Measurements from ENCODE around the gene SLC35B2. TPM values are rescaled to one million over a fixed set of nuclear protein-coding genes. Genes with fewer than 3 reads are reported as not detected.

SLC35B2 gene
- total and polyA plus RNA-seq, 10 of the 15 experiments (the other 5 are each of a cell fraction or from before 2014, with no cell fraction given): 11.3 to 45.4 (median 33.8) TPM

DNA sequence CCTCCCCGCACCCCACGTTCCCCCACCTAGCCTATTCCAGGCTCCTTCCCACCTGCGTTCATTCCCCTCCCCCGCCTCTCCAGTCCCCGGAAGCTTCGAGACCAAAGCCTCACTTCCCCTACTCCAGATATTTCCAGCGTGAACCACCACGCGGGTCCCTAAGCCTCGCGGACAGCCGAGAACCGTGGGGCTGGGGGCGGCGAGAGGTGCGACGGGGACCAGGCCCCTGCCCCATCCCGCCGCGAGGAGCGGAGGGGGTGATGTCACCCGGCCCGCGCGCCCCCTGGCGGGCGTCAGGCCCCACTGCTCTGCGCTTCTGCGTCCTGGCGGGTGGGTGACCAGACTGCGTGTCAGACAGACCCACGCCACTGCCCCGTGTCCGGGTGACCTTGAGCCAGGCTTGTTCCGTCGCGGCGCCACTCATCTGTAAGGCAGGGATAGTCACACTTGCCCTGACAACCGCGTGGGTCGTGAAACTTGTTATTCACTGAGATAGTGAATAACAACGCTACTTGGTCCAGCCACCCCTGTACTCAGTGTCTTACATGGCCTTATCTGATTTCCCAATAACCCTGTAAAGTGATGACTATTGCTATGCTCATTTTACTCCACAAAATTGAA is 19.4 kb downstream of the SLC35B2 start (continued):
- TF ChIP-seq CBX3 (IDR thresholded peaks at IDR 0.05; ENCODE audit: borderline replicate concordance, low read depth) (no peak), MTA2 (IDR thresholded peaks at IDR 0.05; ENCODE audit: low read depth) (peak; percentile 5; the same call in 1 of the 2 replicates), ZNF217 (IDR thresholded peaks at IDR 0.05) (0 out of 2 replicates have a peak, but pooled peaks have one; percentile 49), FOXM1 (IDR thresholded peaks at IDR 0.05; ENCODE audit: low read depth, low read length) (no peak), ATF7 (IDR thresholded peaks at IDR 0.05; ENCODE audit: low read depth) (peak; percentile 95), RELA (IDR thresholded peaks at IDR 0.05; ENCODE audit: borderline replicate concordance, partially characterized antibody) (peak; percentile 35), REST (IDR thresholded peaks at IDR 0.05; ENCODE audit: low read depth, low read length) (no peak), ZNF24 (IDR thresholded peaks at IDR 0.05) (no peak), TCF12 (IDR thresholded peaks at IDR 0.05; ENCODE audit: low read depth, low read length) (0 out of 2 replicates have a peak, but pooled peaks have one; percentile 4), MAX (IDR thresholded peaks at IDR 0.05; ENCODE audit: low read depth, low read length) (no peak), BMI1 (IDR thresholded peaks at IDR 0.05; ENCODE audit: borderline replicate concordance) (no peak)
- TF ChIP-seq, protein P1, sequence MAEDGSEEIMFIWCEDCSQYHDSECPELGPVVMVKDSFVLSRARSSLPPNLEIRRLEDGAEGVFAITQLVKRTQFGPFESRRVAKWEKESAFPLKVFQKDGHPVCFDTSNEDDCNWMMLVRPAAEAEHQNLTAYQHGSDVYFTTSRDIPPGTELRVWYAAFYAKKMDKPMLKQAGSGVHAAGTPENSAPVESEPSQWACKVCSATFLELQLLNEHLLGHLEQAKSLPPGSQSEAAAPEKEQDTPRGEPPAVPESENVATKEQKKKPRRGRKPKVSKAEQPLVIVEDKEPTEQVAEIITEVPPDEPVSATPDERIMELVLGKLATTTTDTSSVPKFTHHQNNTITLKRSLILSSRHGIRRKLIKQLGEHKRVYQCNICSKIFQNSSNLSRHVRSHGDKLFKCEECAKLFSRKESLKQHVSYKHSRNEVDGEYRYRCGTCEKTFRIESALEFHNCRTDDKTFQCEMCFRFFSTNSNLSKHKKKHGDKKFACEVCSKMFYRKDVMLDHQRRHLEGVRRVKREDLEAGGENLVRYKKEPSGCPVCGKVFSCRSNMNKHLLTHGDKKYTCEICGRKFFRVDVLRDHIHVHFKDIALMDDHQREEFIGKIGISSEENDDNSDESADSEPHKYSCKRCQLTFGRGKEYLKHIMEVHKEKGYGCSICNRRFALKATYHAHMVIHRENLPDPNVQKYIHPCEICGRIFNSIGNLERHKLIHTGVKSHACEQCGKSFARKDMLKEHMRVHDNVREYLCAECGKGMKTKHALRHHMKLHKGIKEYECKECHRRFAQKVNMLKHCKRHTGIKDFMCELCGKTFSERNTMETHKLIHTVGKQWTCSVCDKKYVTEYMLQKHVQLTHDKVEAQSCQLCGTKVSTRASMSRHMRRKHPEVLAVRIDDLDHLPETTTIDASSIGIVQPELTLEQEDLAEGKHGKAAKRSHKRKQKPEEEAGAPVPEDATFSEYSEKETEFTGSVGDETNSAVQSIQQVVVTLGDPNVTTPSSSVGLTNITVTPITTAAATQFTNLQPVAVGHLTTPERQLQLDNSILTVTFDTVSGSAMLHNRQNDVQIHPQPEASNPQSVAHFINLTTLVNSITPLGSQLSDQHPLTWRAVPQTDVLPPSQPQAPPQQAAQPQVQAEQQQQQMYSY (CRISPR knock-in tag; IDR thresholded peaks at IDR 0.05): no peak
- TF ChIP-seq, protein P2, sequence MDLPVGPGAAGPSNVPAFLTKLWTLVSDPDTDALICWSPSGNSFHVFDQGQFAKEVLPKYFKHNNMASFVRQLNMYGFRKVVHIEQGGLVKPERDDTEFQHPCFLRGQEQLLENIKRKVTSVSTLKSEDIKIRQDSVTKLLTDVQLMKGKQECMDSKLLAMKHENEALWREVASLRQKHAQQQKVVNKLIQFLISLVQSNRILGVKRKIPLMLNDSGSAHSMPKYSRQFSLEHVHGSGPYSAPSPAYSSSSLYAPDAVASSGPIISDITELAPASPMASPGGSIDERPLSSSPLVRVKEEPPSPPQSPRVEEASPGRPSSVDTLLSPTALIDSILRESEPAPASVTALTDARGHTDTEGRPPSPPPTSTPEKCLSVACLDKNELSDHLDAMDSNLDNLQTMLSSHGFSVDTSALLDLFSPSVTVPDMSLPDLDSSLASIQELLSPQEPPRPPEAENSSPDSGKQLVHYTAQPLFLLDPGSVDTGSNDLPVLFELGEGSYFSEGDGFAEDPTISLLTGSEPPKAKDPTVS (IDR thresholded peaks at IDR 0.05; ENCODE audit: low read depth, low read length): 0 out of 2 replicates have a peak, but pooled peaks have one; percentile 32
- TF ChIP-seq, protein P3, sequence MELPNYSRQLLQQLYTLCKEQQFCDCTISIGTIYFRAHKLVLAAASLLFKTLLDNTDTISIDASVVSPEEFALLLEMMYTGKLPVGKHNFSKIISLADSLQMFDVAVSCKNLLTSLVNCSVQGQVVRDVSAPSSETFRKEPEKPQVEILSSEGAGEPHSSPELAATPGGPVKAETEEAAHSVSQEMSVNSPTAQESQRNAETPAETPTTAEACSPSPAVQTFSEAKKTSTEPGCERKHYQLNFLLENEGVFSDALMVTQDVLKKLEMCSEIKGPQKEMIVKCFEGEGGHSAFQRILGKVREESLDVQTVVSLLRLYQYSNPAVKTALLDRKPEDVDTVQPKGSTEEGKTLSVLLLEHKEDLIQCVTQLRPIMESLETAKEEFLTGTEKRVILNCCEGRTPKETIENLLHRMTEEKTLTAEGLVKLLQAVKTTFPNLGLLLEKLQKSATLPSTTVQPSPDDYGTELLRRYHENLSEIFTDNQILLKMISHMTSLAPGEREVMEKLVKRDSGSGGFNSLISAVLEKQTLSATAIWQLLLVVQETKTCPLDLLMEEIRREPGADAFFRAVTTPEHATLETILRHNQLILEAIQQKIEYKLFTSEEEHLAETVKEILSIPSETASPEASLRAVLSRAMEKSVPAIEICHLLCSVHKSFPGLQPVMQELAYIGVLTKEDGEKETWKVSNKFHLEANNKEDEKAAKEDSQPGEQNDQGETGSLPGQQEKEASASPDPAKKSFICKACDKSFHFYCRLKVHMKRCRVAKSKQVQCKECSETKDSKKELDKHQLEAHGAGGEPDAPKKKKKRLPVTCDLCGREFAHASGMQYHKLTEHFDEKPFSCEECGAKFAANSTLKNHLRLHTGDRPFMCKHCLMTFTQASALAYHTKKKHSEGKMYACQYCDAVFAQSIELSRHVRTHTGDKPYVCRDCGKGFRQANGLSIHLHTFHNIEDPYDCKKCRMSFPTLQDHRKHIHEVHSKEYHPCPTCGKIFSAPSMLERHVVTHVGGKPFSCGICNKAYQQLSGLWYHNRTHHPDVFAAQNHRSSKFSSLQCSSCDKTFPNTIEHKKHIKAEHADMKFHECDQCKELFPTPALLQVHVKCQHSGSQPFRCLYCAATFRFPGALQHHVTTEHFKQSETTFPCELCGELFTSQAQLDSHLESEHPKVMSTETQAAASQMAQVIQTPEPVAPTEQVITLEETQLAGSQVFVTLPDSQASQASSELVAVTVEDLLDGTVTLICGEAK (IDR thresholded peaks at IDR 0.05; ENCODE audit: borderline replicate concordance): no peak
- TF ChIP-seq, protein P4, sequence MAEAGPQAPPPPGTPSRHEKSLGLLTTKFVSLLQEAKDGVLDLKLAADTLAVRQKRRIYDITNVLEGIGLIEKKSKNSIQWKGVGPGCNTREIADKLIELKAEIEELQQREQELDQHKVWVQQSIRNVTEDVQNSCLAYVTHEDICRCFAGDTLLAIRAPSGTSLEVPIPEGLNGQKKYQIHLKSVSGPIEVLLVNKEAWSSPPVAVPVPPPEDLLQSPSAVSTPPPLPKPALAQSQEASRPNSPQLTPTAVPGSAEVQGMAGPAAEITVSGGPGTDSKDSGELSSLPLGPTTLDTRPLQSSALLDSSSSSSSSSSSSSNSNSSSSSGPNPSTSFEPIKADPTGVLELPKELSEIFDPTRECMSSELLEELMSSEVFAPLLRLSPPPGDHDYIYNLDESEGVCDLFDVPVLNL (IDR thresholded peaks at IDR 0.05; ENCODE audit: low read depth, low read length): no peak

Data from GM12878 (cell line).